ENCODE measurements around the gene PDZD7.

DNA sequence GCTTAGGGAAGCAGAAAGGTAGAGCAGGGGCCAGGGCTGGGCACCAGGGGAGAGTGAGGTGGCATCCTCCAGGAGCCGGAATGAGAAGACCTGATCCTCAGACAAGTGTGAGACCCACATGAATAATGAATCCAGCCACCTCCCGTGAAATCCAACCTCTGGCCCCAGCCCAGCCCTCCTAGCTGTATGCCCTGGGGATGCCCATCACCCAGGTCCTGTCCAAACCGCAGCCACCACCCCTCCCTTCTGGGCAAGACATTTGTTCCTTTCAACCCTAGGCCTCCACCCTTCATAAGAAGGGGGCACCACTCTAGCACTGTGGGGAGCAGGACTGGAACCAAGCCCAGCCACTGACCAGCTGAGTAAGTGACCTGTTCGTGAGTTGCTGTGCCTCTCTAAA, 9.7 kb downstream of the PDZD7 start:
- TF ChIP-seq, protein P1, sequence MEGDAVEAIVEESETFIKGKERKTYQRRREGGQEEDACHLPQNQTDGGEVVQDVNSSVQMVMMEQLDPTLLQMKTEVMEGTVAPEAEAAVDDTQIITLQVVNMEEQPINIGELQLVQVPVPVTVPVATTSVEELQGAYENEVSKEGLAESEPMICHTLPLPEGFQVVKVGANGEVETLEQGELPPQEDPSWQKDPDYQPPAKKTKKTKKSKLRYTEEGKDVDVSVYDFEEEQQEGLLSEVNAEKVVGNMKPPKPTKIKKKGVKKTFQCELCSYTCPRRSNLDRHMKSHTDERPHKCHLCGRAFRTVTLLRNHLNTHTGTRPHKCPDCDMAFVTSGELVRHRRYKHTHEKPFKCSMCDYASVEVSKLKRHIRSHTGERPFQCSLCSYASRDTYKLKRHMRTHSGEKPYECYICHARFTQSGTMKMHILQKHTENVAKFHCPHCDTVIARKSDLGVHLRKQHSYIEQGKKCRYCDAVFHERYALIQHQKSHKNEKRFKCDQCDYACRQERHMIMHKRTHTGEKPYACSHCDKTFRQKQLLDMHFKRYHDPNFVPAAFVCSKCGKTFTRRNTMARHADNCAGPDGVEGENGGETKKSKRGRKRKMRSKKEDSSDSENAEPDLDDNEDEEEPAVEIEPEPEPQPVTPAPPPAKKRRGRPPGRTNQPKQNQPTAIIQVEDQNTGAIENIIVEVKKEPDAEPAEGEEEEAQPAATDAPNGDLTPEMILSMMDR (conservative IDR thresholded peaks at IDR 0.05; ENCODE audit: low read depth, low read length): no peak
- no peak for TF ChIP-seq EZH2 (IDR thresholded peaks at IDR 0.05; ENCODE audit: borderline replicate concordance, low read depth, low read length, poor library complexity, severe bottlenecking)

All from A673 (cell line).